Nephron (organoid): ENCODE results near the gene AP5B1.

Experiments
- H3K27ac Mint-ChIP-seq, 3 experiments: 2 replicates each; pipeline ENCODE4 v1.8.0; 2020; ENCODE audit warnings: mixed read lengths in 3 of 3, mild to moderate bottlenecking in 2 of 3, moderate library complexity in 1 of 3
- H3K27me3 Mint-ChIP-seq: 2 replicates; pipeline ENCODE4 v1.8.0; 2021; ENCODE audit warnings: low read depth, mild to moderate bottlenecking, moderate library complexity, mixed read lengths
- H3K36me3 Mint-ChIP-seq: 2 replicates; pipeline ENCODE4 v1.8.0; 2020; ENCODE audit warnings: low read depth, mixed read lengths
- H3K4me1 Mint-ChIP-seq: 2 replicates; pipeline ENCODE4 v1.8.0; 2020; ENCODE audit warnings: mixed read lengths
- H3K4me3 Mint-ChIP-seq, 3 experiments: 2 replicates each; pipeline ENCODE4 v1.8.0; 2020; ENCODE audit warnings: mild to moderate bottlenecking in 3 of 3, mixed read lengths in 3 of 3, moderate library complexity in 2 of 3
- H3K9me3 Mint-ChIP-seq: 2 replicates; pipeline ENCODE4 v1.8.0; 2020; ENCODE audit warnings: mixed read lengths
- TF ChIP-seq, protein P1 (sequence below), 3 experiments: fragments of 200-600 bp; sonication (generic); IDR thresholded peaks; one replicate each; pipeline ENCODE4 v1.5.0; 2021; ENCODE audit warnings: antibody characterized with exemption in 3 of 3; ENCODE audit not compliant: unreplicated experiment in 3 of 3

AP5B1 gene

DNA sequence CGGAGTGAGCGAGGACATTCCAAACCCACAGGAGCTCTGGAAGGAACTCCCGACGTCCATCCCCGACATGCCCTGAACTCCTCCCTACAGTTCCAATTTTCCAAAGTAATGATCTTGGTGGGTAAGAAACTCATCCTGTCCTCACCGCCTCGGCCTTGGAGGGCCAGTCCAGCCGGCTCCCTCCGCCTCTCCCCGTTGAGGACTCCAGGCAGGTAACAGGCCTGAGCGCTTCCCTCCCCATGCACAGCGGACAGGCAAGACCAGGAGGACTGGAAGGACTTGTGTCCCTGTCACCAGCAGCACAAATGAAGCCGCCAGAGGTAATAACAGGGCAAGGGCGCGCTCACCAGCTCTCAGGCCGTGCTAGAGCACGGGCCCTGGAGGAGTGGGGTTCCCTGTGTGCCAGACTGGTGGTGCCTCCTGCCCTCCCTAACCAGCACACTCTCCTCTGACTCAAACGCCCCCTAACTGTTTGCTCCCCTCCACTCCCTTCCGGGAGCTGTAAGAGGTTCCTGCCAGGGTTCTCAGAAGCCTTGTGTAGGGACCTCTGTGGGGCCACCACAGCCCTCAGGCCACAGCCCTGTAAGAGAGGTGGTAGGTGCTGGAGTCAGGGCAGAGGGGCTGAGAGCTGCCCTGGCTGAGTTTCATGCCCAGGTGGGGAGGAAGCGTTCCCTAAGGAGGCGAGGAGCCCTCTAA is 23.2 kb upstream of the AP5B1 start:
- Mint-ChIP-seq H3K27ac (no peak overlapping the region), H3K36me3 (no peaks in the 10 kb centered on the region), H3K4me3 (no peak overlapping the region), H3K4me1 (no peaks in the 10 kb centered on the region), H3K9me3 (no peaks in the 10 kb centered on the region), H3K27me3 (peaks cover 39% of the 10 kb centered on the region)
- TF ChIP-seq, protein P1, sequence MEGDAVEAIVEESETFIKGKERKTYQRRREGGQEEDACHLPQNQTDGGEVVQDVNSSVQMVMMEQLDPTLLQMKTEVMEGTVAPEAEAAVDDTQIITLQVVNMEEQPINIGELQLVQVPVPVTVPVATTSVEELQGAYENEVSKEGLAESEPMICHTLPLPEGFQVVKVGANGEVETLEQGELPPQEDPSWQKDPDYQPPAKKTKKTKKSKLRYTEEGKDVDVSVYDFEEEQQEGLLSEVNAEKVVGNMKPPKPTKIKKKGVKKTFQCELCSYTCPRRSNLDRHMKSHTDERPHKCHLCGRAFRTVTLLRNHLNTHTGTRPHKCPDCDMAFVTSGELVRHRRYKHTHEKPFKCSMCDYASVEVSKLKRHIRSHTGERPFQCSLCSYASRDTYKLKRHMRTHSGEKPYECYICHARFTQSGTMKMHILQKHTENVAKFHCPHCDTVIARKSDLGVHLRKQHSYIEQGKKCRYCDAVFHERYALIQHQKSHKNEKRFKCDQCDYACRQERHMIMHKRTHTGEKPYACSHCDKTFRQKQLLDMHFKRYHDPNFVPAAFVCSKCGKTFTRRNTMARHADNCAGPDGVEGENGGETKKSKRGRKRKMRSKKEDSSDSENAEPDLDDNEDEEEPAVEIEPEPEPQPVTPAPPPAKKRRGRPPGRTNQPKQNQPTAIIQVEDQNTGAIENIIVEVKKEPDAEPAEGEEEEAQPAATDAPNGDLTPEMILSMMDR (IDR thresholded peaks at IDR 0.05; ENCODE audit: unreplicated experiment in 3 of 3) = no peak

DNA sequence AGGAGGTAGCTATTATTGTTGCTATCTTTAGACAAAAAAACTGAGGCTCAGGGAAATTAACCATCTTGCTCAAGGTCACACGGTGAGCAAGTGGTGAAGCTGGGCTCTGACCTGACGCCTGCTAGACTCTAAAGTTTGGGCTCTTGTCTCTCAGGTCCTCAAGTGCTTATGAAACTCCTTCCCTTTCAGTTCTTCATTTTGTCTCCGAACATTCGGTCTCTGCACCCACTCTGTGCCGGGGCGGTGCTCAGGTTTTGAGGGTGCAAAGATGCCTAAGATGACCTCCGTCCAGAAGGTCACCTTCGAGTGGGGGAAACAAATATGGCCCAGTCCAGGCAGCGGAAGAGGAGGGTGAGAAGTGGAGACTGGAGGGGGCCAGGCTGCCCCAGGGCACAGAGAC is 22.1 kb upstream of the AP5B1 start:
- TF ChIP-seq, protein P1 (IDR thresholded peaks at IDR 0.05; ENCODE audit: unreplicated experiment in 3 of 3) = no peak
- H3K27me3 Mint-ChIP-seq = peaks cover 32% of the 10 kb centered on the region

DNA sequence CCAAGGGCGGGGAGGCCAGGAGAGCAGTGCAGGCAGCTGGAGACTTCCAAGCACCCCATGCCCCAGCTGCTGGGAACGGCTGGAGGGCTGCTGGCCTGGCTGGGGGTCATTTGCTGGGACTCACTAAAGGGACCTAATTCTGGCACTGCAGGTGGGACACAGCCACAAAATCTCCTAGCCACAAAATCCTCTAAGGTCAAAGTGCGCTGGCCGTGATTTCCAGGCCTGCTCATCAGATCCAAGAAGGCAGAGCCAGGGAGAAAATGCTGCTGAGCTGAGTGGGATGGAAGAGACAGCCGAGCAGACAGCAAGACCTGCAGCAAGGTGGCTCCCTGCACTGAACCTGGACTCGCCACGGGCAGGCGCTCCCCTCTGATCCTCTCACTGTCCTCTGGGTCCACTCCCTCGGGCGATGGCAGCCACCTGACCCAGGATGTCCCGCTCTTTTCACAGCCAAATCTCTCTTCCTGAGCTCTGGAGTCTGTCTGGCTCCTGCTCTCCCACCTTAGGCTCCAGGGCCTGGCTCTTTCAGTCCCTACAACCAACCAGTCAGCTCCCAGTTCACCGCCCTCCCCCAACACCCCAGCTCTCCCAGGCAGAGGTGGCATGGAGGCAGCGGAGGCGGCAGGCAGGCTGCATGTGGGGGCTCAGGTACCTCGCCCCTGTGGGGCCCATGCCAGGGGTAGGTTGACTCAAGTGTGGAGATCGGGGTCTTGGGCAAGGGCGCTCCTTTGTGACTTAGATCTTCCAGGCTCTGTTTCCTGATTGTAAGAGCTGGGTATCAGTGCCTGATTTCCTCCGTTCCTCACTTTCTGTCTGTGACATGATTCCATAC is 20.6 kb upstream of the AP5B1 start:
- Mint-ChIP-seq H3K27me3 (peaks cover 32% of the 10 kb centered on the region), H3K9me3 (no peaks in the 10 kb centered on the region), H3K27ac (no peak overlapping the region), H3K4me3 (no peak overlapping the region), H3K36me3 (no peaks in the 10 kb centered on the region), H3K4me1 (no peaks in the 10 kb centered on the region)
- TF ChIP-seq, protein P1 (IDR thresholded peaks at IDR 0.05; ENCODE audit: unreplicated experiment in 3 of 3) = no peak

More for the DNA sequence above, 22.1 kb upstream of the AP5B1 start:
- H3K36me3 Mint-ChIP-seq = no peaks in the 10 kb centered on the region
- H3K27ac Mint-ChIP-seq = no peak overlapping the region
- H3K4me1 Mint-ChIP-seq = no peaks in the 10 kb centered on the region
- H3K9me3 Mint-ChIP-seq = no peaks in the 10 kb centered on the region
- H3K4me3 Mint-ChIP-seq = no peak overlapping the region

DNA sequence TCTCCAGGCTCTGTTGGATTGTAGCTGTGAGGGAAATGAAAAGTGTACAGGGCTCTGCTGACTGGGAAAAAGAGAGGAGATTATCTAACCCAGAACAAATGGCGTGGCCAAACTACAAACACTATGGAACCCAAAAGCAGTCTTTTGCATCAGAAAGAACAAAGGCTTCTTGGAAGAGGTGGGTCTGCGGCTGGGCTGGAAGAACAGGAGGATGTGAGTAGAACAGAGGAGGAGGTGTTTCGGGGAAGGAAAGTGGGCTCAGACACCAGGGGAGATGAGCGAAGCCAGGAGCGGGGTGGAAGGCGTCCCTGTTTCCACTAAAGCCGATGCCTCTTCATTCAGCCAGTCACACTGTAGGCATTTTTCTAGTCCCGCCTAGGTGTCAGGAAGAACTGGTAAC is 18.1 kb upstream of the AP5B1 start:
- Mint-ChIP-seq H3K36me3 (no peaks in the 10 kb centered on the region), H3K4me1 (no peaks in the 10 kb centered on the region), H3K4me3 (no peak overlapping the region), H3K27me3 (peaks cover 34% of the 10 kb centered on the region), H3K9me3 (no peaks in the 10 kb centered on the region), H3K27ac (no peak overlapping the region)
- TF ChIP-seq, protein P1 (IDR thresholded peaks at IDR 0.05; ENCODE audit: unreplicated experiment in 3 of 3) = no peak

DNA sequence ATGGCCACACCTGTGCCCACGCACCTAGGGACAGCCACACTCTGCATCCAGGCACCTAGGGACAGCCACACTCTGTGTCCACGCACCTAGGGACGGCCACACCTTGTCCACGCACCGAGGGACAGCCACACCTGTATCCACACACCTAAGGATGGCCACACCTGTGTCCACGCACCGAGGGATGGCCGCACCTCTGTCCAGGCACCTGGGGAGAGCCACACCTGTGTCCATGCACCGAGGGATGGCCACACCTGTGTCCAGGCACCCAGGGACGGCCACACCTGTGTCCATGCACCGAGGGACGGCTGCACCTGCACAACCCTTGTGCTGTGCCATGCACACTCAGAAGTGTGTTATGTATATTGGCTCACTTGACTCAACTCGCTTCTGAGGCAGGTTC is 16.9 kb upstream of the AP5B1 start:
- Mint-ChIP-seq H3K9me3 (no peaks in the 10 kb centered on the region), H3K4me3 (no peak overlapping the region), H3K4me1 (no peaks in the 10 kb centered on the region), H3K36me3 (no peaks in the 10 kb centered on the region), H3K27me3 (peaks cover 25% of the 10 kb centered on the region), H3K27ac (no peak overlapping the region)
- TF ChIP-seq, protein P1 (IDR thresholded peaks at IDR 0.05; ENCODE audit: unreplicated experiment in 3 of 3) = no peak
